Lung microvascular endothelial cell (primary cell): ENCODE measurements around the gene LMBR1. TPM values are rescaled to one million over a fixed set of nuclear protein-coding genes. Genes with fewer than 3 reads are reported as not detected.
A peak's percentile ranks its signal among the peaks of the same experiment; 100 is the strongest.

Source experiments
- DNase-seq, 2 donors: peaks; one replicate each; pipeline versions ENCODE4 v3.0.0 to v3.0.0-alpha.2; 2010; ENCODE audit warnings: low read depth in 2 of 2
- total RNA-seq: library from RNA; depleted of rRNA; stranded (reverse); fragments of >200 nt; gene quantifications from 2 replicates; pipeline ENCODE4 v1.2.1, GENCODE V29; 2014

LMBR1 gene
- total RNA-seq, 1 donor from 2014 or later: 125 TPM

DNA sequence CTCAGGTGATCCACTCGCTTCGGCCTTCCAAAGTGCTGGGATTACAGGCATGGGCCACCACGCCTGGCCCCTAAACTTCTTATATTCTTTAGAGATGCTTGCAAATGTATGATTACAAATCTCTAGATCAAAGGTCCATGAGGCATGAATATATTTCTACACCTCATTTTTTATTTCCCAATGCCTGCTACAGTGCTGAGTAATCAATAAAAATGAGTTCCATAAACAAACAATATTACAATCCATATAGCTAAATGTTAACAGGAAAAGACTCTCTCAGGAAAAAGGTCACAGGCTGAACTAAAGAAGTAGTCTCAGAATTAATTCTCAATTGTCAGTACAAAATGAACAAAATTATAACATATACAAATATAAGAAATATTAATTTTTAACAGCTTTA is 90.8 kb downstream of the LMBR1 start:
- no peak for DNase-seq

- no peak for DNase-seq
Measured at GRCh38 chr7:156795415-156795814, 97.6 kb downstream of the LMBR1 start.

DNA sequence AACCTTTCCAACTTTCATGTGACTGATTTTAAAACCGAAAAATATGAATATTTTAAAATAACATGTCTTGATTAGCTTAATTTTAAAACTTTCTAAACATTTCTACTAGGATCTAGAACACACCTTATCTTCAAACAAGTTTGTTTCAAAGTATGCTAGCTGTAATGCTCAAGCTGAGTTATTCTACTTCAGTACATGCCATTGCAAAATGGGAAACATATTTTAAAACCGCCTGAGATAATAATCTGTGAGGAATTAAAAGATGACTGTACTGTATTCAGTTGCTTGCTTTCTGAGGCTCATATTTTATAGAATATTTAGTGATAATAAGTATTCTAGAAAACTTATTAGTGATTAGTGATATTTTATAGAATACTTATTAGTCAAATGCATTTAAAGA is 99.6 kb downstream of the LMBR1 start:
- DNase-seq: no peak

- no peak for DNase-seq
Measured at GRCh38 chr7:156792611-156793010, 100.4 kb downstream of the LMBR1 start.

DNA sequence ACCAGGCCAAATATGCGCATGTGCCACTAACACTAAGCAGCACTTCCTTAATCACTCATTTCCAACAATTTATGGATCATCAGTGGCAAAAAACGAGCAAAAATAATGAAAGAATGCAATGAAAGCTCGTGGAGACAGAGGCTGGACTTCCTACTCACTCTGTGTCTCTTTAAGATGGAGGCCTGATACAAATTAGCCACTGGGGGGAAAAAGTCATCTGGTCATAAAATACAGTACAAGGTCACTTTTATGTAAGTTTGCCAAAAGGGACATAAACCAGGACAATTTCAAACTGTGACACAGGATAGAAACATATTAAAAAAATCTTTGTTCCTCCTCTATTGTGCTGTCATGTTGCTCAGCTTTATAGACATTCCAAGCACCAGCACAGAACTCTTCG is 101.7 kb downstream of the LMBR1 start:
- peak in 1 of 2 donors; percentile 46 for DNase-seq

DNA sequence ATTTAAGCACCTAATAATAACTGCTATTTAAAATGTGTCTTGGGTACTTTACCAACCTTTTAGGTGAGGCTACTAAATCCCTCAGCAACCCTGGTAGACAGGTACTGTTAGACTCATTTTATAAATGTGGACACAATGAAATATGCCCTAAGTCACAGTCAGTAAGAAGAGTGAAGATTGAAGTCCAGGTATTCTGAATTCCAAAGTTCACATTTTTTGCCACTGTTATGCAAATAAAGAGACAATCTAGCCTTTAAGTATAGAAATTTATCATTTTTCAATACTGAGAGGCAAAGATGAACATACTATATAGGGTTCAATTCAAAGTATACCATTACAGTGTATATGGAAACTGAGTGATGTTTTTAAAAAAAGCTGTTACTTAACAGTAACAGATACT is 102.7 kb downstream of the LMBR1 start:
- DNase-seq: no peak

GRCh38 chr7:156785998-156786543 is 106.9 kb downstream of the LMBR1 start:
- no peak for DNase-seq

DNA sequence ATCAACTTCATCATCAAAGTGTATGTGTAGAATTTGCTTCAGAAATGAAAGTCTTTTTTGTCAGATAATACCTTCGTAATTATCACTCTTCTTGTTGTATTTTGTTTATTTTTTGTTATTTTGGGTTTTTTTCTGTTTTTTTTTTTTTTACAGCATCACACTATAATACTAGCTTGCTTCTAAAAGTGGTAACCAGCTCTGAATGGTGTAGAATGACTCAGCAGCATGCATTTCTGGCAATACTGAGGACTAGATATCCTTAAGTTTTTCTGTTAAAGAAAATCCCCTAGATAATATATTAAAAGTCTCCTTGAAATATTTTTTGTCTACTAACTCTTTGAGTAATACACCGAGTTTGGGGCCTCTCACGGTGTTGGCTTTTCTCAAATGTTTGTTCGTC is 109.1 kb downstream of the LMBR1 start:
- no peak for DNase-seq

DNA sequence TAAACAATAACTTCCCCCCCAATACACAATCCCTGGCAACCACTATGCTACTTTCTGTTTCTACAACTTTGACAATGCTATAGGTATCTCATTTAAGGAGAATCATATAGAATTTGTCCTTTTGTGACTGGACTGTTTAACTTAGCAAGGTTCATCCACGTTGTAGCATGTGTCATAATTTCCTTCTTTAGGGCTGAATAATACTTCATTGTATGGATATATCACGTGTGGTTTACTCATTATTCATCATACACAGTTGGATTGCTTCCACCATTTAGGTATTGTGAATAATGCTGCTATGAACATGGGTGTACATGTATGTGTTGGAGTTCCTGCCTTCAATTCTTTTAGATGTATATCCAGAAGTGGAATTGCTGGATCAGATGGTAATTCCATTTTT is 111.0 kb downstream of the LMBR1 start:
- DNase-seq: no peak

GRCh38 chr7:156780724-156781455 is 112.1 kb downstream of the LMBR1 start:
- no peak for DNase-seq

GRCh38 chr7:156778668-156779067 is 114.3 kb downstream of the LMBR1 start:
- DNase-seq: peak in 1 of 2 donors; percentile 3

DNA sequence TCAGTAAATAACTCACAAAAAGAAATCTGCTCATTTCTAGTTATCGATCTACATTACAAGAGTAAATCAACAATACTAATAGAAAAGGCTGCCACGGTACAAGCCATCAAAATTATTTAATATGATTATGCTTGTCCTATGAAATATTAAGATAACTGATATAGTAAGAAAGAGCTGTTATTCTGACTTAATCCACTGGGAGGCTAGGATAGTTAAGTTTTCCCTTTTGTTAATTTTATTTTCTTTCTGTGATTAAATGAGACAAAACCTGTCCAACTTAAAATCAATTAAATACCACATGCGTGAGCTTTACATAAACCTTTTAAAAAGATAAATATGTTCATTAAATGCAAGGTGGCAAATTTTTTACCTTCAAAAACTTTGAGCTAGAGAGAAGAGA is 114.8 kb downstream of the LMBR1 start:
- no peak for DNase-seq

- no peak for DNase-seq
Measured at GRCh38 chr7:156777364-156778069, 115.5 kb downstream of the LMBR1 start.

DNA sequence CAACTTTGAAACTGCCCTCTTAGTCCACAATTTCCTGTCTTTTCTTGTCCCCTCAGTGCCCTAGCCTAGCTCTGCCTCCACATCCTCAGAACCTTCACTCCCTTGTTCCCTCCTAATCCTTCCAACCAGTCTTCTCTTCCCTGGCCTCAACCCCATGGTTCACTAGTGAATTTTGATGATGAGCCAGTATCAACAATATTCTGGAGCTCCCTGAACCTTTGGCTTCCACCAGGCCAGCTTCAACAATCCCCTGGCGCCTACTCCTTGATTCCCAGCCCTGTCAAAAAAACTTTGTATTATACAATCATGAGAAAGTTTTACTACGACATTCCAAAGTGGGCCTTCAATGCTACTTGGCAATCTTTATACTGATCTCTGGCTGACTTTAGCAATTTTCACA is 116.5 kb downstream of the LMBR1 start:
- no peak for DNase-seq

DNA sequence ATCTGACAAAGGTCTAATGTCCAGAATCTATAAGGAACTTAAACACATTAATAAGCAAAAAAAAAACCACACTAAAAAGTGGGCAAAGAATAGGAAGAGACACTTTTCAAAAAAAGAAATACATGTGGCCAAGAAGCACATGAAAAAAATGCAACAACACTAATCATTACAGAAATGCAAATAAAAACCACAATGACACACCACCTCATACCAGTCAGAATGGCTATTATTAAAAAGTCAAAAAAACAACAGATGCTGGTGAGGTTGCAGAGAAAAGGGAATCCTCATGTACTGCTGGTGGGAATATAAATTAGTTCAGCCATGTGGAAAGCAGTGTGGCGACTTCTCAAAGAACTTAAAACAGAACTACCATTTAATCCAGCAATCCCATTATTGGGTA is 119.0 kb downstream of the LMBR1 start:
- DNase-seq: no peak

GRCh38 chr7:156772725-156773124 is 120.3 kb downstream of the LMBR1 start:
- no peak for DNase-seq

- no peak for DNase-seq
Measured at GRCh38 chr7:156768698-156769472, 124.1 kb downstream of the LMBR1 start.

- no peak for DNase-seq
Measured at GRCh38 chr7:156766666-156767065, 126.3 kb downstream of the LMBR1 start.

DNA sequence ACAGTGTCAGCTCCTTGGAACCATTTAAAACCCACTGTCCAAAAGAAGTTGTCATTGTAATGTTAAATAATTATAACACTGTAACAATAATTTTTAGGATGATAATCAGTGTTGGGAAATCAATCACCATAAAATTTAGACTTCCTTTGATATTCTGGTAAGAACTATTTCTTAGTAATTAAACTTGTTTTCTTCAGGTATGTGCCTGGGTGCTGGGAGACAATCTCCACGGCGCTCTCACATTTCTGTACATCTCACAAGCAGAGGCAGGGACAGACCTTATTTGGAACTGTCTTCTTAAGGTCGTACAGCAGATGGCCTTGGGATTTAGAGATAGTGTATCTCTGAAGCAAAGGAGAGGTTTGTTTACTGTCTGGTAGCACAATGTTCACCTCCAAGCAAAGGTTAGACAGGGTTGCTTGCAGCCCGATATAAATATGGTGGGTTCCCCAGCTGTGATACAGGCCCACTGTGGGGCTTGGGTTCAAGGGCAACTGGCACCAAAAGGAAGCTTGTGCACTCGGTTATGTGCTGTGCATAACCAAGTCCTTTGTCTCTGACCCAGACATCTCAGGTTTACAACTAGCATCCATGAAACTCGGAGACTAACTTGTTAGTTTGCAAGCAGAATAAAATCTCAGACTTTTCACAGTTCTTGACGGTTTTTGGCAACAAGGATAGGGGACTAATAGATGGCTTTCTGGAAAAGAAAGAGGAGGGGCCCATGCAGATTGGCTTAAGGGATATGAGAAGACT is 126.9 kb downstream of the LMBR1 start:
- DNase-seq: no peak

DNA sequence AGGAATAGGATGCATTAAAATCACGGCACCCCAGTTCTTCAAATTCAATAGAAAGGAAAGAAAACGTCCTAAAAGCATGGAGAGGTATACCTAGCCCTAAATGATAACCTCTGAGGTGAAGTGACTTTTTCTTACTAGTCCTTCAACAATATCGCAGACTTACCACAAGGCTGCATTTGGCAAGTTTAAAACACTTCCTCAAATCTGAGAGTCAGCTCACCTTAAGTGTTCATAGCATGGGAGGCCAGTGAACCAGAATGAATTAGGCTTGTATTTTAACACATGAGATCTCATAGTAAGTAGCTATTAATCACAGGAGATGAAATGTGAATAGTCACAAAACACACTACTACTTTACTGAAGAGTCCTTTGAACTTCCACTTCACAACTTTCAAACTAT is 128.2 kb downstream of the LMBR1 start:
- no peak for DNase-seq

- peak; percentile 84 to 90 for DNase-seq
Measured at GRCh38 chr7:156764016-156764669, 128.8 kb downstream of the LMBR1 start.
